Progenitor cell of endocrine pancreas (in vitro differentiated cells): ENCODE measurements around the gene PHAF1. TPM values are rescaled to one million over a fixed set of nuclear protein-coding genes. Genes with fewer than 3 reads are reported as not detected.
A peak's percentile ranks its signal among the peaks of the same experiment; 100 is the strongest.

Experiments
- DNase-seq: peaks from one replicate; pipeline ENCODE4 v3.0.0; 2021; ENCODE audit warnings: low spot score; ENCODE audit not compliant: unreplicated experiment
- H3K27ac Mint-ChIP-seq: 2 replicates; pipeline ENCODE4 v1.8.0; 2021; ENCODE audit warnings: mild to moderate bottlenecking, moderate library complexity, mixed read lengths
- H3K27me3 Mint-ChIP-seq: 2 replicates; pipeline ENCODE4 v1.8.0; 2021; ENCODE audit warnings: mixed read lengths
- H3K36me3 Mint-ChIP-seq: 2 replicates; pipeline ENCODE4 v1.8.0; 2022; ENCODE audit warnings: mixed read lengths; ENCODE audit not compliant: insufficient read depth
- H3K4me1 Mint-ChIP-seq: 2 replicates; pipeline ENCODE4 v1.8.0; 2021; ENCODE audit warnings: low read depth, mixed read lengths
- H3K4me3 Mint-ChIP-seq: 2 replicates; pipeline ENCODE4 v1.8.0; 2021; ENCODE audit warnings: low read depth, mild to moderate bottlenecking, moderate library complexity, mixed read lengths
- H3K9me3 Mint-ChIP-seq: 2 replicates; pipeline ENCODE4 v1.8.0; 2021; ENCODE audit warnings: low read depth, mixed read lengths
- total RNA-seq: library from RNA; stranded (reverse); gene quantifications from 2 replicates; pipeline ENCODE4 v1.2.1, GENCODE V29; 2021
- TF ChIP-seq, protein P1 (sequence below): fragments of 200-600 bp; sonication (generic); IDR thresholded peaks from one replicate; pipeline ENCODE4 v1.5.0; 2021; ENCODE audit warnings: antibody characterized with exemption, mild to moderate bottlenecking; ENCODE audit not compliant: unreplicated experiment

PHAF1 gene
- total RNA-seq, 1 donor from 2014 or later: 21.0 TPM

DNA sequence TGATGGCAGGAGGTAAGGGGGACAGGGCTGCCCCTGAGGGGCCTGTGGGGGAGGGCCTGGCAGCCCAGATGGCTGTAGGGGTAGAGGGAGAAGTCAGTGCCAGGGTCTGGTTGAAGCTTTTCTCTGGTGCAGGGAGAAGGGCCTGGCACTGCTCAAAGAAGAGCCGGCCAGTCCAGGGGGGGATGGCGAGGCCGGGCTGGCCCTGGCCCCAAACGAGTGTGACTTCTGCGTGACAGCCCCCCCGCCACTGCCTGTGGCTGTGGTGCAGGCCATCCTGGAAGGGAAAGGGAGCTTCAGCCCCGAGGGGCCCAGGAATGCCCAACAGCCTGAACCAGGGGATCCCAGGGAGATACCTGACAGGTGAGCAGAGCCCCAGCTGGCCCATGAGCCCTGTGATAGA is 57.8 kb downstream of the PHAF1 start:
- TF ChIP-seq, protein P1, sequence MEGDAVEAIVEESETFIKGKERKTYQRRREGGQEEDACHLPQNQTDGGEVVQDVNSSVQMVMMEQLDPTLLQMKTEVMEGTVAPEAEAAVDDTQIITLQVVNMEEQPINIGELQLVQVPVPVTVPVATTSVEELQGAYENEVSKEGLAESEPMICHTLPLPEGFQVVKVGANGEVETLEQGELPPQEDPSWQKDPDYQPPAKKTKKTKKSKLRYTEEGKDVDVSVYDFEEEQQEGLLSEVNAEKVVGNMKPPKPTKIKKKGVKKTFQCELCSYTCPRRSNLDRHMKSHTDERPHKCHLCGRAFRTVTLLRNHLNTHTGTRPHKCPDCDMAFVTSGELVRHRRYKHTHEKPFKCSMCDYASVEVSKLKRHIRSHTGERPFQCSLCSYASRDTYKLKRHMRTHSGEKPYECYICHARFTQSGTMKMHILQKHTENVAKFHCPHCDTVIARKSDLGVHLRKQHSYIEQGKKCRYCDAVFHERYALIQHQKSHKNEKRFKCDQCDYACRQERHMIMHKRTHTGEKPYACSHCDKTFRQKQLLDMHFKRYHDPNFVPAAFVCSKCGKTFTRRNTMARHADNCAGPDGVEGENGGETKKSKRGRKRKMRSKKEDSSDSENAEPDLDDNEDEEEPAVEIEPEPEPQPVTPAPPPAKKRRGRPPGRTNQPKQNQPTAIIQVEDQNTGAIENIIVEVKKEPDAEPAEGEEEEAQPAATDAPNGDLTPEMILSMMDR: no peak
- no peaks in the 10 kb centered on the region for H3K9me3 Mint-ChIP-seq
- peaks cover 78% of the 10 kb centered on the region for H3K27me3 Mint-ChIP-seq
- no peak overlapping the region for H3K4me3 Mint-ChIP-seq
- no peaks in the 10 kb centered on the region for H3K36me3 Mint-ChIP-seq
- DNase-seq: no peak
- no peak overlapping the region for H3K27ac Mint-ChIP-seq
- peaks cover 10% of the 10 kb centered on the region for H3K4me1 Mint-ChIP-seq

DNA sequence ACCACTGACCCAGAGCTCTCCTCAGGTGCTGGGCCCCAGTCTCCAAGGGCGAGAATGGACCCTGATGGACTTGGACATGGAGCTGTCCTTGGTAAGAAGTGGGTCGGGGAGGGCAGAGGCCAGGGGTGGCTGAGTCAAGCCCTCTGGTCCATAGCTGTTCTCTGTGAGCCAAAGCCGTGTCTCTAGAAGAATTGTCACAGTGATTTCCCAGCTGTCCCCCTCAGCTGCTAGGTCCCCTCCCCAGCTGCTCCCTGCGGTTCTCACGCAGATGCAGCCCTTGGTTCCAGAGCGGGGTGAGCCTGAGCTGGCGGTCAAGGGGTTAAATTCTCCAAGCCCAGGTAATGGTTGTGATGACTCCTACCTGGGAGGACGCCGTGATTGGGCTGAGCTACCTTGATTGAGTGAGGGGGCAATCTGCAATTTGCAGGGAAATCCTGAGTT is 59.3 kb downstream of the PHAF1 start:
- Mint-ChIP-seq H3K27me3 (peaks cover 84% of the 10 kb centered on the region), H3K4me1 (peaks cover 20% of the 10 kb centered on the region), H3K4me3 (peak overlapping the region; percentile 21), H3K9me3 (no peaks in the 10 kb centered on the region), H3K36me3 (no peaks in the 10 kb centered on the region), H3K27ac (no peak overlapping the region)
- TF ChIP-seq, protein P1: no peak
- no peak for DNase-seq

DNA sequence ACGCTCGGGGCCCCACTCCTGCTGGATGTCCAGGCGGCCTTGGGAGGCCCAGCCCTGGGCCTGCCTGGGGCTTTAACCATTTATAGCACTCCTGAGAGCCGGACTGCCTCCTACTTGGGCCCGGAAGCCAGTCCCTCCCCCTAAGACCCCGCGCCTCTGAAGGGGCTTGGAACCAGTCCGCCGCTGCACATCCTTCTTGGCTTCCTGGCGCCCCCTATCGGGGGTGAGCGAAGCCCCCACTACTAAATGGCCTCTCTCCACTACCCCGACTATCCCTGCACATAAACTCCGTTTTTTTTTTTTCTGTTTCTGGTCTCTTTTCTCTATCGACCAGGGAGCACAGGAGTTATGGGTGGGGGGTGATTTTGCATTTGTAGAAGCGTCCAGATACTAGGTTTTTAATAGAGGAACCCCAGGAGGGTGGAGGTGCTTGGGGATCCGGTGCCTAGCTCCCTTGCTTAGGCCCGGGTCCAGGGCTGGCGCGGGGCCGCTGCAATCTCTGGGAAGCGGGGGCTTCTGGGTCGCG is 60.0 kb downstream of the PHAF1 start:
- Mint-ChIP-seq H3K27me3 (peaks cover 82% of the 10 kb centered on the region), H3K4me1 (peaks cover 20% of the 10 kb centered on the region), H3K27ac (peak overlapping the region; percentile 70)

DNA sequence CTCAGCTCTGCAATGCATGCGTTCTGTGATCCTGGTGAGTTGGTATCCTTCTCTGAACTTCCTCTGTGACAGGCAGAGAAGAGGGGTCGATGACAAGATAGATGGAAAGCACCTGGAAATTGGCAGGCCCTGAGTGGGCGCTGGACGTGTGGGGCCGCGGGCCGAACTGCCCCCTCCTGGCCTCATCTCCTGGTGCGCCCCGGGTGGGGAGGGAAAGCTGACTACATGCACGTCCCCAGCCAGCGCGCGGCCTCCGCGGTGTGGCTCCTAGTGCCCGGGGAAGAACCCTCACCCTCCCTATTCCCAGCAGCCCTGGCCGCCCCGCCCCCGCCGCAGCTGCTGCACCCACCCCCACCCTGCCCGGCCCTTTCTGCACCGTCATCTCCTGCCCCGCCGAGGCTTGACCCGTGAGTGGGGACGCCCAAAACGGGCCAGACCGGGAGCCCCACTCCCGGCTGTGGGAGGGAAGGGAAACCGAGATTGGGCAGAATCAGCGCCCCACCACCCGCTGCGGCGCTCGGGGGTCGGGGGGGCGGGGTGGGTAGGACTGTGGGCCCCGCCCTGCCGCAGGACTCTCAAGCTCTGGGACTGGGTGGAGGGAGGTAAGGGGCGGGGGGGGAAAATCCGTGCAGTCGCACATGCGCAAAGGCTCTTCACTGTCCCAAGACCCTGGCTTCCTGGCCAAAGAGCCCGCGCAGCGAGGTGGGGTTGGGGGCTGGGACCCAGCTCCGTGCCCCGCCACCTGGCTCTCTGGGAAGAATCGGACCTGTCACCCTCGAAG is 60.6 kb downstream of the PHAF1 start, which contains the start of gene NOL3:
Gene NOL3 (plus strand): TSS at position 371 of the 781 bp plus-strand sequence.
- DNase-seq: no peak
- no peaks in the 10 kb centered on the region for H3K36me3 Mint-ChIP-seq
- H3K9me3 Mint-ChIP-seq: no peaks in the 10 kb centered on the region
- H3K27ac Mint-ChIP-seq: peak within 1 kb of the TSS; percentile 70
- peaks cover 20% of the 10 kb centered on the region for H3K4me1 Mint-ChIP-seq
- H3K27me3 Mint-ChIP-seq: peaks cover 79% of the 10 kb centered on the region
- TF ChIP-seq, protein P1: no peak
- peak within 1 kb of the TSS; percentile 77 for H3K4me3 Mint-ChIP-seq

More for the DNA sequence above, 60.0 kb downstream of the PHAF1 start:
- TF ChIP-seq, protein P1: peak; percentile 70
- Mint-ChIP-seq H3K36me3 (no peaks in the 10 kb centered on the region), H3K4me3 (peak overlapping the region; percentile 77), H3K9me3 (no peaks in the 10 kb centered on the region)
- no peak for DNase-seq

DNA sequence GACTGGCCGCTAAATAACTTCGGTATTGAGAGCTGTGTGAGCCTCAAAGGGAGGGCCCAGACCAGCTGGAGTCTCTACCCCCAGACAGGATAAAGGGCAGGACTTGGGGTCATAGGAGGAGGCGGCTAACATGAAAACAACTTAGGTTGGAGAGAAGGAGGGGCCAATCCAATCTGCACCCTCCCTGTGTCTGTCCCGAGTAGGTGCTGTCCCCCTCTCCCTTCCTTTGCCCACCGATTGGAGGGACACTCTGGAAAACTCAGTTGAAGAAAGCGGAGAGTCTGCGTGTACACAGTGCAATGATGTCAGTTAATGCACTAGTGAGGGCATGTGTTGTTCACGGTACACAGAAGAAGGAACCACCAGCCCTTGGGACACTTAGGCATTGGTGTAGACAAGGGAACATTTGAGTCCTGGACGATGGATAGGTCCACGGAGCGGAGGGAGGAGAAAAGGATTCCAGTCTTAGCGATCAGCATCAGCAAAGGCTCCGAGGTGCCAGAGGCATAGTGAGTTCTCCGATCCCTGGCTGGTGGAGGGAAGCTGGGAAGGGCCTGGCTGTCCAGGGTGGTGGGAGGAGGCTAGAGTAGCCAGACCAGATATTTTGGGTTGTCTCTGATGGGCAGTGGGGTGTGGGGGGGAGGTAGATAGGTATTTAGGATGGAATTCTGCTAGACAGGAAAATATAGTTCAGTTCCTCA is 61.4 kb downstream of the PHAF1 start:
- TF ChIP-seq, protein P1: no peak
- Mint-ChIP-seq H3K36me3 (peaks cover 1% of the 10 kb centered on the region), H3K9me3 (no peaks in the 10 kb centered on the region), H3K27ac (peak overlapping the region; percentile 50), H3K4me1 (peaks cover 20% of the 10 kb centered on the region), H3K27me3 (peaks cover 81% of the 10 kb centered on the region), H3K4me3 (peak overlapping the region; percentile 73)
- DNase-seq: no peak
